ENCODE results near the gene SFN. TPM values are rescaled to one million over a fixed set of nuclear protein-coding genes. Genes with fewer than 3 reads are reported as not detected.
"Not testable (repeated sequence)": the region's sequence is repeated elsewhere in the genome, so short reads cannot be mapped to it uniquely, and the experiment has no call there.

SFN gene
- total RNA-seq, 1 experiment from 2014 or later = 74.5 TPM

DNA sequence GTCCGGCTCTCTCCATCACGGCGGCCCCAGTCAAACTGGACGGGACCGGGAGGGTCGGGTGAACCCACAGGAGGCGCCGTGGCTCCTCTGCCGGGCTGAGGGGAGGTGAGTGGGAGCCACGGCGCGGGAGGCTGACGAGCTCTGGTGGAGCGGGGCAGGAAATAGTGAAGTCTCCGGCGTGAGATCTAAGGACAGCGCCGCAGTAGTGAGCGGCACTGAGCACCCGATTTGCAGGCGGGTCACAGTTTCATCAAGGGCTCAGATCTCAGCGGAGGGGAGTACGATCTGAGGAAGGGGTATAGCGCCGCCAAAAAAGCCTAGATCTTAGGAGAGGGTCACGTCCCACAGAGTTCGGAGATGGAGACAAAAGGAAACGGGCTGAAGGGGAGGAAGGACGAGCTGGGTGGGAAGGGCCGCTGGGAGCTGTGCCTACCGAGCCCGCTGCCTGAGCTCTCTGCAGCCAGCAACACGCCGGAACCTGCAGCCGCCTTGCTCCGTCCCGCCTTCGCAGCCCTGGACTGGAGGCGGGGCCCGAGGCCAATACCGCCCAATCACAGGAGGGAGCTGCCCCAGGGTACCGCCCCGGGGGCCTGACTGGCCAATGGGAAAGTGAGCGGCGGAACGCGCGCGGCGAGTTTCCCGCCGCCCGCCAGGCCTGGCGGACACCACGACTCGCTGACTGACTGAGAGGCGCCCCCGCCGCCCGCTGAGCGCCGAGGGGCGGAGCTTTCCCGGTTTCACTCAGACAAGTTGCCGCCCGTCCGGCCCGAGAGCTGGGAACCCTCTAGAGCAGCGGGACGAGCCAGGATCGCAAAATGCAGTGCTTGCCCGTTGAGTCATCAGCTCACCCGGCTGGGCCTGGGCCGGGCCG lies 1.9 kb downstream of the SFN start:
- DNase-seq = peak; percentile 95
- CTCF ChIA-PET = interaction anchor here (0.6 to 1.0 kb wide), 4 partner anchors 16 to 35 kb away, joined by 3 to 6 read pairs (median 3); partner anchors contain the start of gene GPATCH3
- Mint-ChIP-seq H3K27me3 (ENCODE audit: unreplicated experiment) (no peaks in the 10 kb centered on the region), H3K4me3 (ENCODE audit: low read depth, unreplicated experiment) (peak overlapping the region; percentile 94), H3K9me3 (ENCODE audit: low read depth, unreplicated experiment) (no peaks in the 10 kb centered on the region), H3K36me3 (ENCODE audit: insufficient read depth, unreplicated experiment) (peaks cover 36% of the 10 kb centered on the region), H3K27ac (ENCODE audit: unreplicated experiment) (peak overlapping the region; percentile 91), H3K4me1 (ENCODE audit: low read depth, unreplicated experiment) (peaks cover 36% of the 10 kb centered on the region)
- no peak for TF ChIP-seq CTCF (IDR thresholded peaks at IDR 0.05; ENCODE audit: unreplicated experiment)
- intact Hi-C loops (cut with micrococcal nuclease; ENCODE audit: unreplicated experiment) = no loop called here
- BruUV-seq (replicated peaks) = TSS peak; percentile 93

GRCh38 chr1:26873097-26873496 lies 10.1 kb downstream of the SFN start:
- H3K27me3 Mint-ChIP-seq (ENCODE audit: unreplicated experiment); H3K27ac Mint-ChIP-seq (ENCODE audit: unreplicated experiment); H3K9me3 Mint-ChIP-seq (ENCODE audit: low read depth, unreplicated experiment); intact Hi-C loops (cut with micrococcal nuclease; ENCODE audit: unreplicated experiment); H3K36me3 Mint-ChIP-seq (ENCODE audit: insufficient read depth, unreplicated experiment); CTCF ChIA-PET; H3K4me3 Mint-ChIP-seq (ENCODE audit: low read depth, unreplicated experiment); BruUV-seq (replicated peaks); DNase-seq; H3K4me1 Mint-ChIP-seq (ENCODE audit: low read depth, unreplicated experiment): not testable (repeated sequence)

- Mint-ChIP-seq H3K9me3 (ENCODE audit: low read depth, unreplicated experiment) (no peaks in the 10 kb centered on the region), H3K4me1 (ENCODE audit: low read depth, unreplicated experiment) (no peaks in the 10 kb centered on the region), H3K27me3 (ENCODE audit: unreplicated experiment) (no peaks in the 10 kb centered on the region), H3K36me3 (ENCODE audit: insufficient read depth, unreplicated experiment) (peaks cover 6% of the 10 kb centered on the region), H3K27ac (ENCODE audit: unreplicated experiment) (no peak overlapping the region), H3K4me3 (ENCODE audit: low read depth, unreplicated experiment) (no peak overlapping the region)
- intact Hi-C loops (cut with micrococcal nuclease; ENCODE audit: unreplicated experiment) = no loop called here
- no TSS peak for BruUV-seq (replicated peaks)
- no peak for TF ChIP-seq CTCF (IDR thresholded peaks at IDR 0.05; ENCODE audit: unreplicated experiment)
- CTCF ChIA-PET = no interaction called here
- no peak for DNase-seq
Measured at GRCh38 chr1:26874896-26875295, 11.9 kb downstream of the SFN start.

DNA sequence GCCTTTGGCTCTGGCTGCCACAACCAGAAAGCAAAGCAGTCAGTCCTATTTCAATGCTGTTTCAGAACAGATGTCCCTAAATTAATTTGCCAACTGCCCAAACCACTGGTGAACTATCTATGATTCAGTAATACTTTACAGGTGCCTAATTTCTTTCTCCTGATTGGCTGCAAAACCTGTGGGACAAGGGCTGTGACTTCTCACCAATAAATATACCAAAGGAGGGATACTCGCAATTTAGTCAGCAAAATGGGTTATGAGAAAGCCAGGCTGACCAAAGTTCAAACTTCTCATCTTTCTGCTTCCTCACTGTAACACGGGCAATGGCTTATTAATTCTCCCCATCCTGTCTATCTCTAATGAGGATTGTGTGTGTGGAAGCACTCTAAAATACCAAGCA lies 14.4 kb downstream of the SFN start:
- Mint-ChIP-seq H3K36me3 (ENCODE audit: insufficient read depth, unreplicated experiment) (peaks cover 13% of the 10 kb centered on the region), H3K27me3 (ENCODE audit: unreplicated experiment) (no peaks in the 10 kb centered on the region), H3K9me3 (ENCODE audit: low read depth, unreplicated experiment) (no peaks in the 10 kb centered on the region), H3K4me3 (ENCODE audit: low read depth, unreplicated experiment) (no peak overlapping the region), H3K4me1 (ENCODE audit: low read depth, unreplicated experiment) (no peaks in the 10 kb centered on the region), H3K27ac (ENCODE audit: unreplicated experiment) (no peak overlapping the region)
- BruUV-seq (replicated peaks) = no TSS peak
- CTCF ChIA-PET = no interaction called here
- no peak for TF ChIP-seq CTCF (IDR thresholded peaks at IDR 0.05; ENCODE audit: unreplicated experiment)
- no peak for DNase-seq
- intact Hi-C loops (cut with micrococcal nuclease; ENCODE audit: unreplicated experiment) = no loop called here

GRCh38 chr1:26879793-26880192 lies 16.8 kb downstream of the SFN start:
- no peak for DNase-seq
- BruUV-seq (replicated peaks) = no TSS peak
- no peak overlapping the region for H3K4me3 Mint-ChIP-seq (ENCODE audit: low read depth, unreplicated experiment)
- peaks cover 36% of the 10 kb centered on the region for H3K36me3 Mint-ChIP-seq (ENCODE audit: insufficient read depth, unreplicated experiment)
- no peaks in the 10 kb centered on the region for H3K27me3 Mint-ChIP-seq (ENCODE audit: unreplicated experiment)
- no peak overlapping the region for H3K27ac Mint-ChIP-seq (ENCODE audit: unreplicated experiment)
- CTCF ChIA-PET = no interaction called here
- no peak for TF ChIP-seq CTCF (IDR thresholded peaks at IDR 0.05; ENCODE audit: unreplicated experiment)
- peaks cover 10% of the 10 kb centered on the region for H3K4me1 Mint-ChIP-seq (ENCODE audit: low read depth, unreplicated experiment)
- no peaks in the 10 kb centered on the region for H3K9me3 Mint-ChIP-seq (ENCODE audit: low read depth, unreplicated experiment)
- intact Hi-C loops (cut with micrococcal nuclease; ENCODE audit: unreplicated experiment) = loop anchor here (2.0 kb wide), 1 partner anchor 69 kb away; no protein-coding TSS in a partner anchor

GRCh38 chr1:26881611-26882010 lies 18.7 kb downstream of the SFN start:
- H3K27me3 Mint-ChIP-seq (ENCODE audit: unreplicated experiment); H3K4me3 Mint-ChIP-seq (ENCODE audit: low read depth, unreplicated experiment); H3K9me3 Mint-ChIP-seq (ENCODE audit: low read depth, unreplicated experiment); H3K27ac Mint-ChIP-seq (ENCODE audit: unreplicated experiment); BruUV-seq (replicated peaks); intact Hi-C loops (cut with micrococcal nuclease; ENCODE audit: unreplicated experiment); H3K4me1 Mint-ChIP-seq (ENCODE audit: low read depth, unreplicated experiment); DNase-seq: not testable (repeated sequence)
- CTCF ChIA-PET = interaction anchor here (0.6 kb wide), 1 partner anchor 725 kb away, joined by 4 read pairs; no protein-coding TSS in a partner anchor
- peaks cover 48% of the 10 kb centered on the region for H3K36me3 Mint-ChIP-seq (ENCODE audit: insufficient read depth, unreplicated experiment)
